ENCODE results near the gene GKN1.

DNA sequence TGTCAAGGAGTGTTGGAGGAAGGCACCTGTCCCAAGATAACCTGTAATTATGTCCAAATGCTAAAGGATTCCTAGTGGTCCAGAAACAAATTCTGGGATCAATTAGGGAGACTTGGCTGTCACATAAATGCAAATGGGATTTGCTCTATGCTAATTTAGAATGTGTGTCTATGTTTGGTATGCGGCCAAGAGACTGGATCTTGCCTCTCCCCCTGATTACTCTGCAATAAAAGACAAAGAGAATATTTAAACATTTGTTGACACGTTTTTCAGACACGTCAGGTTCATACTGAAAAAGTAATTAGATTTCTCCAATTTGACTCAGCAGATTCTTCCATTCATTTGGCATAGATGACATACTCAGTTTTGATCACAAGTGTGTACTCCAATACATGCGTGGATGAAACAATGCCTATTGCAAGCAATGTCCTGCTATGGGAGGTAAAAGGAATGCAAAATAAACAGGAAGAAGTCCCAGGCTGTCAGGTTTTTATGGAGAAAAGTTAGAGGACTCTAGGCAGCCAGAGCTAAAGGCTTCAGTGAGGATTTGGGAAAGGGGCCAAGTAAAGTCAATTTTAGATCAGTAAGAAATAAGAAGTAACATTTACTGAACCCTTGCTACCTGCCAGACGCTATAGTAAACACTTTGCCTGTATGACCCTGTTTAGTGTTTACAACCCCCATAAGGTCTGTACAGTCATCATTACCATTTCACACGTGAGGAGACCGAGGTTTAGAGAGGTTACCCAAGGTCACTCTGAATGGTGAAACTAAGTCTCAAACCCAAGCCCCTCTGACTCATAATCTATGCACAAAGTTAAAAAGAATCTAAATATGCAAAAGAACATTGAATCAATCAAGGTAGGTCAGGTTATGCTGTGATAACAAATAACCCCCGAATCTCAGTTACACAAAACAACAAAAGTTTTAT lies 46.3 kb downstream of the GKN1 start:
- no peak for TF ChIP-seq ZNF596 (tag by site-specific recombination; IDR thresholded peaks at IDR 0.05)
- TF ChIP-seq, protein P1, sequence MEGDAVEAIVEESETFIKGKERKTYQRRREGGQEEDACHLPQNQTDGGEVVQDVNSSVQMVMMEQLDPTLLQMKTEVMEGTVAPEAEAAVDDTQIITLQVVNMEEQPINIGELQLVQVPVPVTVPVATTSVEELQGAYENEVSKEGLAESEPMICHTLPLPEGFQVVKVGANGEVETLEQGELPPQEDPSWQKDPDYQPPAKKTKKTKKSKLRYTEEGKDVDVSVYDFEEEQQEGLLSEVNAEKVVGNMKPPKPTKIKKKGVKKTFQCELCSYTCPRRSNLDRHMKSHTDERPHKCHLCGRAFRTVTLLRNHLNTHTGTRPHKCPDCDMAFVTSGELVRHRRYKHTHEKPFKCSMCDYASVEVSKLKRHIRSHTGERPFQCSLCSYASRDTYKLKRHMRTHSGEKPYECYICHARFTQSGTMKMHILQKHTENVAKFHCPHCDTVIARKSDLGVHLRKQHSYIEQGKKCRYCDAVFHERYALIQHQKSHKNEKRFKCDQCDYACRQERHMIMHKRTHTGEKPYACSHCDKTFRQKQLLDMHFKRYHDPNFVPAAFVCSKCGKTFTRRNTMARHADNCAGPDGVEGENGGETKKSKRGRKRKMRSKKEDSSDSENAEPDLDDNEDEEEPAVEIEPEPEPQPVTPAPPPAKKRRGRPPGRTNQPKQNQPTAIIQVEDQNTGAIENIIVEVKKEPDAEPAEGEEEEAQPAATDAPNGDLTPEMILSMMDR (tag by site-specific recombination; IDR thresholded peaks at IDR 0.05) = no peak
- TF ChIP-seq, protein P2, sequence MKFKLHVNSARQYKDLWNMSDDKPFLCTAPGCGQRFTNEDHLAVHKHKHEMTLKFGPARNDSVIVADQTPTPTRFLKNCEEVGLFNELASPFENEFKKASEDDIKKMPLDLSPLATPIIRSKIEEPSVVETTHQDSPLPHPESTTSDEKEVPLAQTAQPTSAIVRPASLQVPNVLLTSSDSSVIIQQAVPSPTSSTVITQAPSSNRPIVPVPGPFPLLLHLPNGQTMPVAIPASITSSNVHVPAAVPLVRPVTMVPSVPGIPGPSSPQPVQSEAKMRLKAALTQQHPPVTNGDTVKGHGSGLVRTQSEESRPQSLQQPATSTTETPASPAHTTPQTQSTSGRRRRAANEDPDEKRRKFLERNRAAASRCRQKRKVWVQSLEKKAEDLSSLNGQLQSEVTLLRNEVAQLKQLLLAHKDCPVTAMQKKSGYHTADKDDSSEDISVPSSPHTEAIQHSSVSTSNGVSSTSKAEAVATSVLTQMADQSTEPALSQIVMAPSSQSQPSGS (tag by site-specific recombination; IDR thresholded peaks at IDR 0.05; ENCODE audit: low read depth) = no peak
- TF ChIP-seq ZNF274 (IDR thresholded peaks at IDR 0.05; ENCODE audit: low read length) = no peak
- no peak for TF ChIP-seq ZNF274 (tag by site-specific recombination; IDR thresholded peaks at IDR 0.05; ENCODE audit: borderline replicate concordance)
- TF ChIP-seq, protein P3, sequence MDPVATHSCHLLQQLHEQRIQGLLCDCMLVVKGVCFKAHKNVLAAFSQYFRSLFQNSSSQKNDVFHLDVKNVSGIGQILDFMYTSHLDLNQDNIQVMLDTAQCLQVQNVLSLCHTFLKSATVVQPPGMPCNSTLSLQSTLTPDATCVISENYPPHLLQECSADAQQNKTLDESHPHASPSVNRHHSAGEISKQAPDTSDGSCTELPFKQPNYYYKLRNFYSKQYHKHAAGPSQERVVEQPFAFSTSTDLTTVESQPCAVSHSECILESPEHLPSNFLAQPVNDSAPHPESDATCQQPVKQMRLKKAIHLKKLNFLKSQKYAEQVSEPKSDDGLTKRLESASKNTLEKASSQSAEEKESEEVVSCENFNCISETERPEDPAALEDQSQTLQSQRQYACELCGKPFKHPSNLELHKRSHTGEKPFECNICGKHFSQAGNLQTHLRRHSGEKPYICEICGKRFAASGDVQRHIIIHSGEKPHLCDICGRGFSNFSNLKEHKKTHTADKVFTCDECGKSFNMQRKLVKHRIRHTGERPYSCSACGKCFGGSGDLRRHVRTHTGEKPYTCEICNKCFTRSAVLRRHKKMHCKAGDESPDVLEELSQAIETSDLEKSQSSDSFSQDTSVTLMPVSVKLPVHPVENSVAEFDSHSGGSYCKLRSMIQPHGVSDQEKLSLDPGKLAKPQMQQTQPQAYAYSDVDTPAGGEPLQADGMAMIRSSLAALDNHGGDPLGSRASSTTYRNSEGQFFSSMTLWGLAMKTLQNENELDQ (tag by site-specific recombination; IDR thresholded peaks at IDR 0.05; ENCODE audit: low read depth) = no peak
- TF ChIP-seq, protein P4, sequence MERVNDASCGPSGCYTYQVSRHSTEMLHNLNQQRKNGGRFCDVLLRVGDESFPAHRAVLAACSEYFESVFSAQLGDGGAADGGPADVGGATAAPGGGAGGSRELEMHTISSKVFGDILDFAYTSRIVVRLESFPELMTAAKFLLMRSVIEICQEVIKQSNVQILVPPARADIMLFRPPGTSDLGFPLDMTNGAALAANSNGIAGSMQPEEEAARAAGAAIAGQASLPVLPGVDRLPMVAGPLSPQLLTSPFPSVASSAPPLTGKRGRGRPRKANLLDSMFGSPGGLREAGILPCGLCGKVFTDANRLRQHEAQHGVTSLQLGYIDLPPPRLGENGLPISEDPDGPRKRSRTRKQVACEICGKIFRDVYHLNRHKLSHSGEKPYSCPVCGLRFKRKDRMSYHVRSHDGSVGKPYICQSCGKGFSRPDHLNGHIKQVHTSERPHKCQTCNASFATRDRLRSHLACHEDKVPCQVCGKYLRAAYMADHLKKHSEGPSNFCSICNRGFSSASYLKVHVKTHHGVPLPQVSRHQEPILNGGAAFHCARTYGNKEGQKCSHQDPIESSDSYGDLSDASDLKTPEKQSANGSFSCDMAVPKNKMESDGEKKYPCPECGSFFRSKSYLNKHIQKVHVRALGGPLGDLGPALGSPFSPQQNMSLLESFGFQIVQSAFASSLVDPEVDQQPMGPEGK (tag by site-specific recombination; IDR thresholded peaks at IDR 0.05) = no peak
- TF ChIP-seq SCRT2 (tag by site-specific recombination; IDR thresholded peaks at IDR 0.05) = no peak
- TF ChIP-seq, protein P5, sequence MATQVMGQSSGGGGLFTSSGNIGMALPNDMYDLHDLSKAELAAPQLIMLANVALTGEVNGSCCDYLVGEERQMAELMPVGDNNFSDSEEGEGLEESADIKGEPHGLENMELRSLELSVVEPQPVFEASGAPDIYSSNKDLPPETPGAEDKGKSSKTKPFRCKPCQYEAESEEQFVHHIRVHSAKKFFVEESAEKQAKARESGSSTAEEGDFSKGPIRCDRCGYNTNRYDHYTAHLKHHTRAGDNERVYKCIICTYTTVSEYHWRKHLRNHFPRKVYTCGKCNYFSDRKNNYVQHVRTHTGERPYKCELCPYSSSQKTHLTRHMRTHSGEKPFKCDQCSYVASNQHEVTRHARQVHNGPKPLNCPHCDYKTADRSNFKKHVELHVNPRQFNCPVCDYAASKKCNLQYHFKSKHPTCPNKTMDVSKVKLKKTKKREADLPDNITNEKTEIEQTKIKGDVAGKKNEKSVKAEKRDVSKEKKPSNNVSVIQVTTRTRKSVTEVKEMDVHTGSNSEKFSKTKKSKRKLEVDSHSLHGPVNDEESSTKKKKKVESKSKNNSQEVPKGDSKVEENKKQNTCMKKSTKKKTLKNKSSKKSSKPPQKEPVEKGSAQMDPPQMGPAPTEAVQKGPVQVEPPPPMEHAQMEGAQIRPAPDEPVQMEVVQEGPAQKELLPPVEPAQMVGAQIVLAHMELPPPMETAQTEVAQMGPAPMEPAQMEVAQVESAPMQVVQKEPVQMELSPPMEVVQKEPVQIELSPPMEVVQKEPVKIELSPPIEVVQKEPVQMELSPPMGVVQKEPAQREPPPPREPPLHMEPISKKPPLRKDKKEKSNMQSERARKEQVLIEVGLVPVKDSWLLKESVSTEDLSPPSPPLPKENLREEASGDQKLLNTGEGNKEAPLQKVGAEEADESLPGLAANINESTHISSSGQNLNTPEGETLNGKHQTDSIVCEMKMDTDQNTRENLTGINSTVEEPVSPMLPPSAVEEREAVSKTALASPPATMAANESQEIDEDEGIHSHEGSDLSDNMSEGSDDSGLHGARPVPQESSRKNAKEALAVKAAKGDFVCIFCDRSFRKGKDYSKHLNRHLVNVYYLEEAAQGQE (tag by site-specific recombination; IDR thresholded peaks at IDR 0.05) = no peak
- TF ChIP-seq, protein P6, sequence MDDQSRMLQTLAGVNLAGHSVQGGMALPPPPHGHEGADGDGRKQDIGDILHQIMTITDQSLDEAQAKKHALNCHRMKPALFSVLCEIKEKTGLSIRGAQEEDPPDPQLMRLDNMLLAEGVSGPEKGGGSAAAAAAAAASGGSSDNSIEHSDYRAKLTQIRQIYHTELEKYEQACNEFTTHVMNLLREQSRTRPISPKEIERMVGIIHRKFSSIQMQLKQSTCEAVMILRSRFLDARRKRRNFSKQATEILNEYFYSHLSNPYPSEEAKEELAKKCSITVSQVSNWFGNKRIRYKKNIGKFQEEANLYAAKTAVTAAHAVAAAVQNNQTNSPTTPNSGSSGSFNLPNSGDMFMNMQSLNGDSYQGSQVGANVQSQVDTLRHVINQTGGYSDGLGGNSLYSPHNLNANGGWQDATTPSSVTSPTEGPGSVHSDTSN (CRISPR knock-in tag; IDR thresholded peaks at IDR 0.05) = no peak
- TF ChIP-seq ZNF214 (tag by site-specific recombination; IDR thresholded peaks at IDR 0.05; ENCODE audit: borderline replicate concordance) = no peak

Data from HEK293 (cell line).